Fibroblast of mammary gland (primary cell): ENCODE data around the gene CHST15.

Experiments used
- DNase-seq: peaks from one replicate; pipeline ENCODE4 v3.0.0-alpha.2; 2010; ENCODE audit warnings: low read depth
- H3K4me3 ChIP-seq: 2 replicates; pipeline ENCODE4 v1.5.1; 2011; ENCODE audit warnings: low read depth, mild to moderate bottlenecking, low read length, moderate library complexity; ENCODE audit not compliant: control insufficient read depth
- CTCF ChIP-seq: conservative IDR thresholded peaks from 2 replicates; pipeline ENCODE4 v1.5.1; 2011; ENCODE audit warnings: low read depth, low read length, inconsistent platforms; ENCODE audit not compliant: control insufficient read depth, insufficient read depth

CHST15 gene

GRCh38 chr10:124018886-124019525 lies 74.4 kb downstream of the CHST15 start:
- H3K4me3 ChIP-seq, result no peak overlapping the region
- no peak for TF ChIP-seq CTCF
- no peak for DNase-seq

- no peak for DNase-seq
- H3K4me3 ChIP-seq, result no peak overlapping the region
- TF ChIP-seq CTCF, result no peak
These were observed 75.7 kb downstream of the CHST15 start for GRCh38 chr10:124017729-124018128.

GRCh38 chr10:124016804-124017375 lies 76.5 kb downstream of the CHST15 start:
- no peak overlapping the region for H3K4me3 ChIP-seq
- TF ChIP-seq CTCF, result no peak
- no peak for DNase-seq

GRCh38 chr10:124015991-124016390 lies 77.4 kb downstream of the CHST15 start:
- H3K4me3 ChIP-seq, result no peak overlapping the region
- TF ChIP-seq CTCF, result no peak
- no peak for DNase-seq

- TF ChIP-seq CTCF, result no peak
- no peak overlapping the region for H3K4me3 ChIP-seq
- no peak for DNase-seq
These were observed 78.8 kb downstream of the CHST15 start for GRCh38 chr10:124014416-124015154.

GRCh38 chr10:124013916-124014315 lies 79.5 kb downstream of the CHST15 start:
- TF ChIP-seq CTCF, result no peak
- no peak for DNase-seq
- no peak overlapping the region for H3K4me3 ChIP-seq
